ENCODE results near the gene GRIN2A. TPM values are rescaled to one million over a fixed set of nuclear protein-coding genes. Genes with fewer than 3 reads are reported as not detected.

Gene GRIN2A
- polyA plus RNA-seq, 4 donors, result 0.13 to 0.27 (median 0.19) TPM; not detected in 1

- no peaks in the 10 kb centered on the region for H3K9me3 ChIP-seq (ENCODE audit: control insufficient read depth in 2 of 2, insufficient read depth in 1 of 2, low read depth in 1 of 2, low read length in 1 of 2)
- DNase-seq (no peak), FAIRE-seq (no peak)
Measured at GRCh38 chr16:10003486-10003885, 178.7 kb downstream of the GRIN2A start.

GRCh38 chr16:10001258-10001775 lies 180.9 kb downstream of the GRIN2A start:
- Histone ChIP-seq H3K9me3 (ENCODE audit: control insufficient read depth in 2 of 2, insufficient read depth in 1 of 2, low read depth in 1 of 2, low read length in 1 of 2) (no peaks in the 10 kb centered on the region), H3K4me1 (ENCODE audit: control insufficient read depth in 3 of 3, insufficient read depth in 2 of 3, low read depth in 1 of 3, low read length in 2 of 3) (no peaks in the 10 kb centered on the region), H3K36me3 (ENCODE audit: control insufficient read depth in 3 of 3, insufficient read depth in 2 of 3, low read depth in 1 of 3, low read length in 3 of 3) (no peaks in the 10 kb centered on the region), H3K4me3 (ENCODE audit: low read depth in 1 of 3, low read length in 3 of 3) (no peak overlapping the region), H3K27me3 (ENCODE audit: control insufficient read depth in 3 of 3, insufficient read depth in 3 of 3, low read length in 3 of 3) (no peaks in the 10 kb centered on the region), H3K27ac (ENCODE audit: low read depth in 1 of 3, low read length in 2 of 3) (no peak overlapping the region)
- WGBS, 3 donors, result 56 to 78% (median 57%) methylated on average over 2 of the region's 2 CpGs
- DNase-seq (no peak), FAIRE-seq (no peak)

More at GRCh38 chr16:10003486-10003885, 178.7 kb downstream of the GRIN2A start:
- Histone ChIP-seq H3K27me3 (ENCODE audit: control insufficient read depth in 3 of 3, insufficient read depth in 3 of 3, low read length in 3 of 3) (no peaks in the 10 kb centered on the region), H3K36me3 (ENCODE audit: control insufficient read depth in 3 of 3, insufficient read depth in 2 of 3, low read depth in 1 of 3, low read length in 3 of 3) (no peaks in the 10 kb centered on the region), H3K4me3 (ENCODE audit: low read depth in 1 of 3, low read length in 3 of 3) (no peak overlapping the region), H3K4me1 (ENCODE audit: control insufficient read depth in 3 of 3, insufficient read depth in 2 of 3, low read depth in 1 of 3, low read length in 2 of 3) (no peaks in the 10 kb centered on the region), H3K27ac (ENCODE audit: low read depth in 1 of 3, low read length in 2 of 3) (no peak overlapping the region)
- WGBS, 3 donors, result 71 to 79% (median 78%) methylated on average over 2 of the region's 2 CpGs

GRCh38 chr16:9996221-9996620 lies 186.0 kb downstream of the GRIN2A start:
- no peak overlapping the region for H3K27ac ChIP-seq (ENCODE audit: low read depth in 1 of 3, low read length in 2 of 3)
- WGBS, 3 donors, result 64 to 66% (median 65%) methylated on average over 5 of the region's 5 CpGs
- FAIRE-seq, result no peak
- no peaks in the 10 kb centered on the region for H3K9me3 ChIP-seq (ENCODE audit: control insufficient read depth in 2 of 2, insufficient read depth in 1 of 2, low read depth in 1 of 2, low read length in 1 of 2)
- H3K4me1 ChIP-seq (ENCODE audit: control insufficient read depth in 3 of 3, insufficient read depth in 2 of 3, low read depth in 1 of 3, low read length in 2 of 3), result no peaks in the 10 kb centered on the region
- no peak for DNase-seq
- H3K36me3 ChIP-seq (ENCODE audit: control insufficient read depth in 3 of 3, insufficient read depth in 2 of 3, low read depth in 1 of 3, low read length in 3 of 3), result no peaks in the 10 kb centered on the region
- H3K4me3 ChIP-seq (ENCODE audit: low read depth in 1 of 3, low read length in 3 of 3), result no peak overlapping the region
- no peaks in the 10 kb centered on the region for H3K27me3 ChIP-seq (ENCODE audit: control insufficient read depth in 3 of 3, insufficient read depth in 3 of 3, low read length in 3 of 3)

- FAIRE-seq, result no peak
Measured at GRCh38 chr16:9992441-9992840, 189.8 kb downstream of the GRIN2A start.

GRCh38 chr16:9980981-9981380 lies 201.2 kb downstream of the GRIN2A start:
- no peak overlapping the region for H3K27ac ChIP-seq (ENCODE audit: low read depth in 1 of 3, low read length in 2 of 3)
- 23 to 78% (median 39%) methylated on average over 1 of the region's 1 CpG for WGBS, 3 donors
- no peaks in the 10 kb centered on the region for H3K9me3 ChIP-seq (ENCODE audit: control insufficient read depth in 2 of 2, insufficient read depth in 1 of 2, low read depth in 1 of 2, low read length in 1 of 2)
- no peaks in the 10 kb centered on the region for H3K4me1 ChIP-seq (ENCODE audit: control insufficient read depth in 3 of 3, insufficient read depth in 2 of 3, low read depth in 1 of 3, low read length in 2 of 3)
- H3K36me3 ChIP-seq (ENCODE audit: control insufficient read depth in 3 of 3, insufficient read depth in 2 of 3, low read depth in 1 of 3, low read length in 3 of 3), result no peaks in the 10 kb centered on the region
- DNase-seq (no peak), FAIRE-seq (no peak)
- no peak overlapping the region for H3K4me3 ChIP-seq (ENCODE audit: low read depth in 1 of 3, low read length in 3 of 3)
- H3K27me3 ChIP-seq (ENCODE audit: control insufficient read depth in 3 of 3, insufficient read depth in 3 of 3, low read length in 3 of 3), result no peaks in the 10 kb centered on the region

More at GRCh38 chr16:9992441-9992840, 189.8 kb downstream of the GRIN2A start:
- Histone ChIP-seq H3K27me3 (ENCODE audit: control insufficient read depth in 3 of 3, insufficient read depth in 3 of 3, low read length in 3 of 3) (no peaks in the 10 kb centered on the region), H3K4me3 (ENCODE audit: low read depth in 1 of 3, low read length in 3 of 3) (no peak overlapping the region), H3K27ac (ENCODE audit: low read depth in 1 of 3, low read length in 2 of 3) (no peak overlapping the region), H3K4me1 (ENCODE audit: control insufficient read depth in 3 of 3, insufficient read depth in 2 of 3, low read depth in 1 of 3, low read length in 2 of 3) (no peaks in the 10 kb centered on the region), H3K9me3 (ENCODE audit: control insufficient read depth in 2 of 2, insufficient read depth in 1 of 2, low read depth in 1 of 2, low read length in 1 of 2) (no peaks in the 10 kb centered on the region), H3K36me3 (ENCODE audit: control insufficient read depth in 3 of 3, insufficient read depth in 2 of 3, low read depth in 1 of 3, low read length in 3 of 3) (no peaks in the 10 kb centered on the region)
- no peak for DNase-seq
- WGBS, 3 donors, result 88 to 94% (median 91%) methylated on average over 7 of the region's 7 CpGs

- no peak overlapping the region for H3K27ac ChIP-seq (ENCODE audit: low read depth in 1 of 3, low read length in 2 of 3)
- H3K9me3 ChIP-seq (ENCODE audit: control insufficient read depth in 2 of 2, insufficient read depth in 1 of 2, low read depth in 1 of 2, low read length in 1 of 2), result no peaks in the 10 kb centered on the region
- no peak for FAIRE-seq
- WGBS, 3 donors, result 54 to 65% (median 63%) methylated on average over 2 of the region's 2 CpGs
- no peak for DNase-seq
- no peak overlapping the region for H3K4me3 ChIP-seq (ENCODE audit: low read depth in 1 of 3, low read length in 3 of 3)
- H3K27me3 ChIP-seq (ENCODE audit: control insufficient read depth in 3 of 3, insufficient read depth in 3 of 3, low read length in 3 of 3), result no peaks in the 10 kb centered on the region
- no peaks in the 10 kb centered on the region for H3K4me1 ChIP-seq (ENCODE audit: control insufficient read depth in 3 of 3, insufficient read depth in 2 of 3, low read depth in 1 of 3, low read length in 2 of 3)
- H3K36me3 ChIP-seq (ENCODE audit: control insufficient read depth in 3 of 3, insufficient read depth in 2 of 3, low read depth in 1 of 3, low read length in 3 of 3), result no peaks in the 10 kb centered on the region
Measured at GRCh38 chr16:9978160-9978725, 204.0 kb downstream of the GRIN2A start.

- Histone ChIP-seq H3K4me1 (ENCODE audit: control insufficient read depth in 3 of 3, insufficient read depth in 2 of 3, low read depth in 1 of 3, low read length in 2 of 3) (no peaks in the 10 kb centered on the region), H3K9me3 (ENCODE audit: control insufficient read depth in 2 of 2, insufficient read depth in 1 of 2, low read depth in 1 of 2, low read length in 1 of 2) (no peaks in the 10 kb centered on the region), H3K27me3 (ENCODE audit: control insufficient read depth in 3 of 3, insufficient read depth in 3 of 3, low read length in 3 of 3) (no peaks in the 10 kb centered on the region), H3K36me3 (ENCODE audit: control insufficient read depth in 3 of 3, insufficient read depth in 2 of 3, low read depth in 1 of 3, low read length in 3 of 3) (no peaks in the 10 kb centered on the region), H3K4me3 (ENCODE audit: low read depth in 1 of 3, low read length in 3 of 3) (no peak overlapping the region), H3K27ac (ENCODE audit: low read depth in 1 of 3, low read length in 2 of 3) (no peak overlapping the region)
- FAIRE-seq (no peak), DNase-seq (no peak)
- 44 to 67% (median 57%) methylated on average over 7 of the region's 7 CpGs for WGBS, 3 donors
Measured at GRCh38 chr16:9977333-9977897, 204.8 kb downstream of the GRIN2A start.

GRCh38 chr16:9976601-9977000 lies 205.6 kb downstream of the GRIN2A start:
- FAIRE-seq (no peak), DNase-seq (no peak)
- Histone ChIP-seq H3K4me1 (ENCODE audit: control insufficient read depth in 3 of 3, insufficient read depth in 2 of 3, low read depth in 1 of 3, low read length in 2 of 3) (no peaks in the 10 kb centered on the region), H3K27ac (ENCODE audit: low read depth in 1 of 3, low read length in 2 of 3) (no peak overlapping the region), H3K9me3 (ENCODE audit: control insufficient read depth in 2 of 2, insufficient read depth in 1 of 2, low read depth in 1 of 2, low read length in 1 of 2) (no peaks in the 10 kb centered on the region), H3K27me3 (ENCODE audit: control insufficient read depth in 3 of 3, insufficient read depth in 3 of 3, low read length in 3 of 3) (no peaks in the 10 kb centered on the region), H3K4me3 (ENCODE audit: low read depth in 1 of 3, low read length in 3 of 3) (no peak overlapping the region), H3K36me3 (ENCODE audit: control insufficient read depth in 3 of 3, insufficient read depth in 2 of 3, low read depth in 1 of 3, low read length in 3 of 3) (no peaks in the 10 kb centered on the region)
- 78 to 88% (median 80%) methylated on average over 9 of the region's 9 CpGs for WGBS, 3 donors

- 63 to 77% (median 63%) methylated on average over 2 of the region's 2 CpGs for WGBS, 3 donors
Measured at GRCh38 chr16:9971907-9972306, 210.3 kb downstream of the GRIN2A start.

More at GRCh38 chr16:9971907-9972306, 210.3 kb downstream of the GRIN2A start:
- no peaks in the 10 kb centered on the region for H3K9me3 ChIP-seq (ENCODE audit: control insufficient read depth in 2 of 2, insufficient read depth in 1 of 2, low read depth in 1 of 2, low read length in 1 of 2)
- no peak for DNase-seq
- no peaks in the 10 kb centered on the region for H3K36me3 ChIP-seq (ENCODE audit: control insufficient read depth in 3 of 3, insufficient read depth in 2 of 3, low read depth in 1 of 3, low read length in 3 of 3)
- no peak for FAIRE-seq
- H3K4me3 ChIP-seq (ENCODE audit: low read depth in 1 of 3, low read length in 3 of 3), result no peak overlapping the region
- no peaks in the 10 kb centered on the region for H3K27me3 ChIP-seq (ENCODE audit: control insufficient read depth in 3 of 3, insufficient read depth in 3 of 3, low read length in 3 of 3)
- no peak overlapping the region for H3K27ac ChIP-seq (ENCODE audit: low read depth in 1 of 3, low read length in 2 of 3)
- no peaks in the 10 kb centered on the region for H3K4me1 ChIP-seq (ENCODE audit: control insufficient read depth in 3 of 3, insufficient read depth in 2 of 3, low read depth in 1 of 3, low read length in 2 of 3)
